Neutrophil (primary cell): ENCODE measurements around the gene AHRR.

Experiments used
- H3K27ac ChIP-seq: fragments of 200-600 bp; sonication (generic); 2 replicates; pipeline ENCODE4 v1.5.1; 2016; ENCODE audit warnings: mild to moderate bottlenecking, moderate library complexity
- H3K27me3 ChIP-seq: fragments of 200-600 bp; sonication (generic); 2 replicates; pipeline ENCODE4 v1.6.0; 2016; ENCODE audit warnings: mild to moderate bottlenecking
- H3K36me3 ChIP-seq: fragments of 200-600 bp; sonication (generic); 2 replicates; pipeline ENCODE4 v1.5.1; 2017
- H3K4me1 ChIP-seq, 2 experiments: fragments of 200-600 bp in 1 of 2; sonication (generic) in 1 of 2; 1 replicate in 1 of 2; 2 replicates in 1 of 2; pipeline versions ENCODE4 v1.5.1 to v1.6.1; 2013 to 2016; ENCODE audit warnings: low read depth in 1 of 2, low read length in 1 of 2, mild to moderate bottlenecking in 1 of 2, moderate library complexity in 1 of 2; ENCODE audit not compliant: control insufficient read depth in 1 of 2, insufficient read depth in 1 of 2
- H3K4me3 ChIP-seq, 2 experiments: fragments of 200-600 bp in 1 of 2; sonication (generic) in 1 of 2; 1 replicate in 1 of 2; 2 replicates in 1 of 2; pipeline ENCODE4 v1.5.1; 2013 to 2016; ENCODE audit warnings: low read depth in 1 of 2, low read length in 1 of 2, mild to moderate bottlenecking in 1 of 2, moderate library complexity in 1 of 2
- H3K9me3 ChIP-seq: fragments of 200-600 bp; sonication (generic); 2 replicates; pipeline ENCODE4 v1.5.1; 2016
- CTCF ChIP-seq: fragments of 200-600 bp; sonication (generic); IDR thresholded peaks from 2 replicates; pipeline ENCODE4 v1.5.1; 2016; ENCODE audit warnings: antibody characterized with exemption

The AHRR gene

DNA sequence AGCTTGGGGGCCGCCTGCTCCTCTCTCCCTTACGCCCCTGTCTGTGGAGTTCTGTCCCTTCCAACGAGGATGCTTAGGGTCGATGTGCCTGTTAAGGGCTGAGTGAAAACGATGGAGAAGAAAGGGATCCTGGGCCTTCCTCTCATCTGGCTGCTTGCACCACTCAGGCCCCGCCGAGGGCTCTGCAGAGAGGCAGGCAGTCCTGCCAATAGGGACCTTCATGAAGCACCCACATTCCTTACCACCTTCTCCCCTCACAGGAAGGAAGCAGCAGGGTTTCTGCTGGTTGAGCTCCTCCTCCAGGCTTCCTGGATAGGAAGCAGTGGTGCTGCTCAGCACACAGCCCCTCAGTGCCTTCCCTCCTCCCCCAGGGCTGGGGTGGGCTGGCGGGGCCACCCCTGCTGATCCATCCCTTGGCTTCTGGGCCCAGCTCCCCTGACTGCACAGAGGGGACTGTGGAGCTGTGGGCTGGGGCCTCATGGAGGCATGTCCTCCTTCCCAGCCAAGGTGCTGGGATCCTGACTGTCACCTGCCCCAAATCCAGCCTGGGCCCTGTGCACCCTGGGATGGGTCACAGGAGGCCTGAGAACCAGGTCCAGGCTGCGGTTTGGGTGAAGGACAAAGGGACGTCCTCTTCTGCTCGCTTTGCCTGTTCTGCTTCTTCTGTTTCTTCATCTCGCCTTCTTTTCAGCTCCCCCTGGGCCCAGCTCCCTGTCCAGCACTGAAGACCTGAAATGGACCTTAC lies 50.5 kb downstream of the AHRR start:
- Histone ChIP-seq H3K27me3 (peaks cover 93% of the 10 kb centered on the region), H3K4me3 (no peak overlapping the region), H3K9me3 (no peaks in the 10 kb centered on the region), H3K27ac (no peak overlapping the region), H3K36me3 (no peaks in the 10 kb centered on the region), H3K4me1 (peaks cover 15 to 16% of the 10 kb centered on the region in 2 experiments)
- no peak for TF ChIP-seq CTCF

DNA sequence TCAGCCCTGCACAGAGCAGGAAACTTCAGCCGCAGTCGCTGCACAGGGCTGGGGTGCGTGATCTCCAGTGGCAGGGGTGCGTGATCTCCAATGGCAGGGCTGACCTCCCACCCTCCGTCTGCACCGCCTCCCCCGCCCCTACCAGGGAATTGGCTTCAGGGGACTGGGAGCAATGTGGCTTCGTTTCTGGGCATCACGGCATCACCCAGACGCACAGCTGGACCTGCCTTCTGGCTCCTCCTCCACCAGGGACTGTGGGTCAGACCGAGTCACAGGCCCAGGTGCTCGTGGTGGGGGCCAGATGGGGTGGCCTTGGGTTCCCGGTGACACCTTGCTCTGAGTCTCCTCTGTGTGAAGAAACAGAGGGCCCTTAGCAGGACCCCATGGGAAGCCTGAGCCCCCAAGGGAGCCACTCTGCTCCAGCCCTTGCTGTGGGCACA lies 51.1 kb downstream of the AHRR start:
- Histone ChIP-seq H3K27me3 (peaks cover 88% of the 10 kb centered on the region), H3K9me3 (no peaks in the 10 kb centered on the region), H3K4me3 (no peak overlapping the region), H3K36me3 (no peaks in the 10 kb centered on the region), H3K4me1 (peaks cover 15 to 16% of the 10 kb centered on the region in 2 experiments), H3K27ac (no peak overlapping the region)
- TF ChIP-seq CTCF = no peak

DNA sequence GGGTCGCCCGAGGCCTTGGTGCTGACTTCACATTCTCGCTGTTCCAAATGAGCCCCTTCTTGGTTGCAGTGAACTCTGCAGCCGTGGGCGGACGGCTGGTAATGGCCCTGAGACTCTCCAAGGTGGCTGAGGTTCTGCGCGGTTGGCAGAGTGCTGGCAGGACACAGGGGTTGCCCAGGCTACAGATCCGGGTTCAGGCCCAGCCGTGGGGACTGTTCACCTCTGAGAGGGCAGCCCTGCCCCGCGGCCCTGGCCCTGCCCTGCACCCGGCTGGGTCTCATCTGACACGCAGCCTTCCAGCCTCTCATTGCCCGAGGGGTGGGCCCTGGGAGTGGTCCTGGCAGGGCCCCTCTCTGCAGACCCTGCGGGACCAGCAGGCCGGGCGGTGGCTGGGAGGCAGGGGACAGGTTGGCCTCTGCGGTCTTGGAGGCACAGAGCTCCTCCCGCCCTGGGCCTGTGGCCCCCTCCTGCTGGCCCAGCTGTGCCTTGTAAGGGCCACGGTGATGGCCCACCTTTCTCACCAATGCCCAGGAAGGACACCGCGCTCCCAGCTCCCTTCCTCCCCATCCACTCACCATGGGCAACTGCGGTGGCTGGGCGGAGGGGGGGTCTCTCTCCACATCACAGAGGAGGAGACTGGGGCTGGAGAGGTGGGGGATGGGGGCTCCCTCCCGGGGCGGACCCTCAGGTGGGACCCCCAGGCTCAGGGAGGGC lies 51.6 kb downstream of the AHRR start:
- H3K4me1 ChIP-seq = peaks cover 13 to 14% of the 10 kb centered on the region in 2 experiments
- no peak overlapping the region for H3K27ac ChIP-seq
- H3K27me3 ChIP-seq = peaks cover 84% of the 10 kb centered on the region
- H3K36me3 ChIP-seq = no peaks in the 10 kb centered on the region
- H3K9me3 ChIP-seq = no peaks in the 10 kb centered on the region
- H3K4me3 ChIP-seq = no peak overlapping the region
- TF ChIP-seq CTCF = no peak

DNA sequence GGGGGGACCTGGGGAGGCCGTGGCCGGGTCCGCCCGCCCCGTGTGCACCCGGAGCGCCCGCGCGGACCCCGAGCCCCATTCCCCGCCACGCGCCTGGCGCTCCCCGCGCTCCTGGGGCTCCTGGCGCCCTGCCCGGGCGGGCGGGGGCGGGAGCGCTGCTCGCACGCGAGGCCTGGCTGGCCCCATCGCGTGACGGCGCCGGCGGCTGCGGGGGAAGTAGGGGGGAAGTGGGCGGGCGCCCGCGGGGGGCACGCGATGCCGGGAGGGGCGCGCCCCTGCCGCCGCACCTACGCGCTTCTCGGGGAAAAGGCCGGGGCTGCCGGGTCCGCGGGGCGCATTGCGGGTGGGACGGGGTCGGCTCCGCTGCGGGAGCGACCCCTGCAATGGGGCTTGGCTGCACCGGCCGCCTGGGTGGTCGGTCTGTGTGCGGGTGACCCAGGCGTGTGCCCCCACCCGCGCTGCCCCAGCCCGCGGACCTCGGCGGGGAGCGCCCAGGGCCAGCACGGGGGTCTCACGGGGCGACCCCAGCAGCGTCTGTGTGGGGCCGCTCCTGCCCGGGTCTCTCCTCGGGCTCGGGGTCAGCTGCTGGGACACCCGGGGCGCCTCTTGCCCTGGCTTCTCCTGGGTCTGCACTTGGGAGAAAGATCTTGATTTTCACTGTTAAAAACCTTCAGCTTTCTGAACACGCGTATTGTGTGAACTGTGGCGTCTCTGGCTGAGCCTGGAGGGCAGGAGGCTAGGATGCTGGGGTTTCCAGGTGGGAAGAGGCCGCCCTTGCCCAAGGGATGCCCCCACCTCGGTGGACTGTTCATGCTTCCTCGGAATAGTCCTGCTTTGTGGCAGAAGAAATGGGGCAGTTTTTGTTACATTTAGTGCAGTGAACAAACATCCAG lies 52.4 kb downstream of the AHRR start:
- peaks cover 81% of the 10 kb centered on the region for H3K27me3 ChIP-seq
- no peak overlapping the region for H3K4me3 ChIP-seq
- no peak for TF ChIP-seq CTCF
- H3K27ac ChIP-seq = no peak overlapping the region
- H3K9me3 ChIP-seq = no peaks in the 10 kb centered on the region
- no peaks in the 10 kb centered on the region for H3K36me3 ChIP-seq
- H3K4me1 ChIP-seq = peaks cover 5 to 6% of the 10 kb centered on the region in 2 experiments

DNA sequence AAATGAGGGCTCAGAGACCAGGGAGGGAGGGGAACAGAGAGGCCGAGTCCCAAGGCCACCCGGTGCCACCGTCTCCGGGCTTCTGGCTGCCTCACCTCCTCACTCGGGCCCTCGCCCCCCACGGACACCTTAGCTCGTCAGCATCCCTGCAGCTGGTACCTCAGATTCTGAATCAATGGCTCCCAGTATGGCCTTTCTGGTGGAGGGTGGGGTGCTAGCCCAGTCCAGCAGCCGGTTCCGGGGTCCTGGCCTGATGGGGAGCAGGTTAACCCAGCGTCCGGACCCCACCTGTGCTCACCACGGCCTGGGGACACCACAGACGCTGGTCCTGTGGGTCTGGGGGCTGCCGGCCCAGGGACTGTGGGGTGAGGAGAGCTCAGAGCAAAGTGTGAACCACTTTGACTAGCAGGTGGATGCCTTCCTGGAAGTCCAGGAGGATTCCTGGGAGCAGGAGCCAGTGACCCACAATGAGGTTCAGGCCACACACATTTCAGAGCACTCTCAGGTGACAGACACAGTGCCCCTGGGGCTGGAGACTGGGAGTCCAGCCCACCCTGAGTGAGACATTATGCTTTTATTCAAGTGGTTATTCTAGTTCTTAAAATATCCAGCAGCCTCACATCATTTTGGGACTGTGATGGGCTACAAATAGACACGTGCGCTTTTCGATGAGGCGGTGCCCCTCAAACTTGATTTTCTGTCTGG lies 53.3 kb downstream of the AHRR start:
- no peak overlapping the region for H3K27ac ChIP-seq
- H3K9me3 ChIP-seq = no peaks in the 10 kb centered on the region
- H3K4me3 ChIP-seq = no peak overlapping the region
- H3K27me3 ChIP-seq = peaks cover 73% of the 10 kb centered on the region
- H3K36me3 ChIP-seq = no peaks in the 10 kb centered on the region
- no peak for TF ChIP-seq CTCF
- no peaks in the 10 kb centered on the region for H3K4me1 ChIP-seq
